BE2C (cell line): Measurements from ENCODE around the gene PPFIA1.
"Not testable (repeated sequence)": the region's sequence is repeated elsewhere in the genome, so short reads cannot be mapped to it uniquely, and the experiment has no call there.

Experiments used
- DNase-seq: peaks from one replicate; pipeline ENCODE4 v3.0.0-alpha.2; 2020
- H3K27me3 ChIP-seq: fragments of 250-450 bp; sonication (Bioruptor Pico); 2 replicates; pipeline ENCODE4 v1.5.1; 2020; ENCODE audit warnings: mild to moderate bottlenecking
- H3K36me3 ChIP-seq: fragments of 250-450 bp; sonication (Bioruptor Pico); 2 replicates; pipeline ENCODE4 v1.5.1; 2020; ENCODE audit warnings: mild to moderate bottlenecking
- H3K4me1 ChIP-seq: fragments of 250-450 bp; sonication (Bioruptor Pico); 2 replicates; pipeline ENCODE4 v1.5.1; 2020
- H3K4me3 ChIP-seq: 2 replicates; pipeline ENCODE4 v1.5.1; 2011; ENCODE audit warnings: low read depth, low read length
- H3K9me3 ChIP-seq: fragments of 250-450 bp; sonication (Bioruptor Pico); 2 replicates; pipeline ENCODE4 v1.5.1; 2020
- CTCF ChIP-seq: IDR thresholded peaks from 2 replicates; pipeline ENCODE4 v1.5.1; 2012; ENCODE audit warnings: mild to moderate bottlenecking, low read depth, low read length

The PPFIA1 gene

DNA sequence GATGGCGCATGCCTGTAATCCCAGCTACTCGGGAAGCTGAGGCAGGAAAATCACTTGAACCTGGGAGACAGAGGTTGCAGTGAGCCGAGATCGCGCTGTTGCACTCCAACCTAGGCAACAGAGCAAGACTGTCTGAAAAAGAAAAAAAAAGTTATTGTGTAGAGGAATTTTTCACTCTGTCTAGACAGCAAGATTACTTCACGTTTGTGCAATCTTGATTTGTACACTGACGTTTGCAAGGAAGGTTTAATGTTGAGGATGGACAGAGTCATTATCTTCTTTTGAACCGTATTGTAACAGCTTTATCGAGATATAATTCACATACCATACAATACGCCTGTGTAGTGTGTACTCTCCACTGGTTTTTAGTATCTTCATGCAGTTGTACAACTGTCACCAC lies 131.5 kb downstream of the PPFIA1 start:
- no peak overlapping the region for H3K4me3 ChIP-seq
- H3K27me3 ChIP-seq: no peaks in the 10 kb centered on the region
- no peak for TF ChIP-seq CTCF
- H3K36me3 ChIP-seq: peaks cover 2% of the 10 kb centered on the region
- no peaks in the 10 kb centered on the region for H3K9me3 ChIP-seq
- no peak for DNase-seq
- H3K4me1 ChIP-seq: no peaks in the 10 kb centered on the region

DNA sequence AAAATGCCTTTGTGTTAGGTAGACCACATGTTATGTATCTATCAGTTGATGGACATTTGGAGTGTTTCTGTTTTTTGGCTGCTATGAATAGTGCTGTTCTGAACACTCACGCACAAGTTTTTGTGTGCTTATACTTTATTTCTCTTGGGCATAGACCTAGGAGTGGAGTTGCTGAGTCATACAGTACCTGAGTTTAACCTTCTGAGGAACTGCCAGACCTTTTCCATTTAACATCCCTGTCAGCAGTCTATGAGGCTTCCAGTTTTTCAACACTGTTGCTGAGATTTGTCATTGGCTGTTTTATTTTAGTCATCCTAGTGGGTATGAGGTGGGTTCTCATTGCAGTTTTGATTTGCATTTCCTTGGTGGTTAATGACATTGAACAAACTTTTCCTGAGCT lies 132.2 kb downstream of the PPFIA1 start:
- DNase-seq: no peak
- TF ChIP-seq CTCF: no peak
- Histone ChIP-seq H3K27me3 (no peaks in the 10 kb centered on the region), H3K36me3 (peaks cover 8% of the 10 kb centered on the region), H3K9me3 (no peaks in the 10 kb centered on the region), H3K4me3 (no peak overlapping the region), H3K4me1 (no peaks in the 10 kb centered on the region)

- Histone ChIP-seq H3K27me3 (no peaks in the 10 kb centered on the region), H3K4me1 (no peaks in the 10 kb centered on the region), H3K36me3 (peaks cover 21% of the 10 kb centered on the region), H3K9me3 (no peaks in the 10 kb centered on the region), H3K4me3 (no peak overlapping the region)
- DNase-seq: no peak
- no peak for TF ChIP-seq CTCF
Measured at GRCh38 chr11:70404244-70404643, 133.8 kb downstream of the PPFIA1 start.

DNA sequence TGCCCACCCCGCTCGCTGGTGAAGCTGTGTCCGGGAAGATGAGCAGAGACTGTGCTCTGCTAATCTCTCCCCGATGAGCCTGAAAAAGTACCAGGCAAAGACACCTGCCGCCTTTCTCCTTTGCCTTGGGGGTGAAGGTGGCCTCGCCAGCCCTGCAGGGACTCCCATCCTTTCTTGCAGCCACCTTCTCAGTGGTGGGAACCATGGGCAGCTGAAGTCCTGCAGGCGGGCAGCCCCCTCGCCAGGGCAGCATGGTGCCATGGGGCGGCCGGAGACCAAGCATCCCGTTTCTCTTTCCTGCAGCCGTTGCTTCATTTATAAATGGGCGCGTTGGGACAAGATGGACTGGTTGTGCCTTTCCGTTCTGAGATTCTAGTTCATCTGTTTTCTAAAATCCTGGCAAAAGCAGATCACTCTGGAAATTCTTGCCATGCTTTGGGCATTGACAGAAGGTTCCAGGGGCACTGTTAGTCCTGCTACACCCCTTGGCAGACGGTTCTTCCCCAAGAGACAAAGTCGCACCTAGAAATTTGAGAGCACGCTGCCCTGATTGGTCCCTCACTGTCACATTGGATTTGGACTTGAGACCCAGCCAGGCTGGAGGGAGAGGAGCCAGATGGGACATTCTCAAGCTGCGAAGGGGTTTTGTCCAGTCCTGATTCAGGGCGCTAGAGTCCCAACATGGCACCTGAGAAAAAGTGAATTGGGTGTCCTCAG lies 135.3 kb downstream of the PPFIA1 start:
- Histone ChIP-seq H3K9me3 (no peaks in the 10 kb centered on the region), H3K4me3 (no peak overlapping the region), H3K4me1 (no peaks in the 10 kb centered on the region), H3K36me3 (peaks cover 36% of the 10 kb centered on the region), H3K27me3 (no peaks in the 10 kb centered on the region)
- TF ChIP-seq CTCF: no peak
- no peak for DNase-seq

DNA sequence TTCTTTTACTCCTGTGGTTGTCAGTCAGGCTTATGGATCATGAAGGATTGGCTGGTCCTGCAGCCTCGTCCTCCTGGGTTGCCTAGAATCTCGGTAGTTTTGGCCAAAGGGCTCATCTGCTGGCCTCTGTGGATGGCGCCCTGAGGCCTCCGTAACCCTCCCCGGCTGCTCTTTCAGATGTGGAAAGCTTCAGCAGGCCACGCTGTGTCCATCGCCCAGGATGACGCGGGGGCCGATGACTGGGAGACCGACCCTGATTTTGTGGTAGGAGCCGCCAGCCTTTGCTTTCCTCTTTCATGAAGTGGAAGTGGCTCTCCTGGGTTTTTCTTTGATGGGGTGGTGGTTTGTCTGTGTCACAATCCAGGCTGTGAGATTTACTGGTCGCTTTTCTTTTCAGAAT lies 136.6 kb downstream of the PPFIA1 start:
- H3K27me3 ChIP-seq: no peaks in the 10 kb centered on the region
- H3K4me1 ChIP-seq: no peaks in the 10 kb centered on the region
- no peaks in the 10 kb centered on the region for H3K9me3 ChIP-seq
- DNase-seq: no peak
- H3K4me3 ChIP-seq: no peak overlapping the region
- peaks cover 44% of the 10 kb centered on the region for H3K36me3 ChIP-seq
- TF ChIP-seq CTCF: no peak

GRCh38 chr11:70407814-70408213 lies 137.3 kb downstream of the PPFIA1 start:
- H3K36me3 ChIP-seq: peaks cover 51% of the 10 kb centered on the region
- H3K27me3 ChIP-seq: no peaks in the 10 kb centered on the region
- H3K9me3 ChIP-seq: no peaks in the 10 kb centered on the region
- no peak for DNase-seq
- TF ChIP-seq CTCF: no peak
- no peak overlapping the region for H3K4me3 ChIP-seq
- no peaks in the 10 kb centered on the region for H3K4me1 ChIP-seq

GRCh38 chr11:70408326-70408725 lies 137.8 kb downstream of the PPFIA1 start:
- H3K4me1 ChIP-seq, H3K9me3 ChIP-seq, H3K27me3 ChIP-seq, DNase-seq, H3K4me3 ChIP-seq: not testable (repeated sequence)
- H3K36me3 ChIP-seq: peaks cover 57% of the 10 kb centered on the region
